Duodenal mucosa (tissue), 2 donors: ENCODE measurements around the gene MCM8.

Experiments
- H3K27ac ChIP-seq: one replicate; pipeline ENCODE4 v1.7.0; 2013; ENCODE audit warnings: low read depth, low read length
- H3K27me3 ChIP-seq, 2 donors: one replicate each; pipeline ENCODE4 v1.7.0; 2013; ENCODE audit warnings: low read length in 2 of 2, control low read depth in 1 of 2; ENCODE audit not compliant: insufficient read depth in 2 of 2, control insufficient read depth in 1 of 2
- H3K36me3 ChIP-seq, 2 donors: one replicate each; pipeline ENCODE4 v1.7.0; 2013; ENCODE audit warnings: low read length in 2 of 2, control low read depth in 1 of 2; ENCODE audit not compliant: insufficient read depth in 2 of 2, control insufficient read depth in 1 of 2
- H3K4me1 ChIP-seq, 2 donors: one replicate each; pipeline ENCODE4 v1.7.0; 2013; ENCODE audit warnings: low read length in 2 of 2, control low read depth in 1 of 2; ENCODE audit not compliant: insufficient read depth in 2 of 2, control insufficient read depth in 1 of 2
- H3K4me3 ChIP-seq, 2 donors: one replicate each; pipeline ENCODE4 v1.7.0; 2013; ENCODE audit warnings: low read length in 2 of 2, low read depth in 1 of 2
- H3K9ac ChIP-seq, 2 donors: one replicate each; pipeline ENCODE4 v1.7.0; 2013; ENCODE audit warnings: low read length in 2 of 2, low read depth in 1 of 2
- H3K9me3 ChIP-seq, 2 donors: one replicate each; pipeline ENCODE4 v1.7.0; 2013; ENCODE audit warnings: low read length in 2 of 2, control low read depth in 1 of 2; ENCODE audit not compliant: control insufficient read depth in 1 of 2

MCM8 gene

GRCh38 chr20:5950271-5951031, at the start of gene MCM8, which contains the start of gene TRMT6:
Gene MCM8, plus strand, starts transcription at chr20:5950652. Its CDS starts 1,364 bp downstream, at chr20:5952016.
Gene TRMT6, minus strand, starts transcription at chr20:5950533. Its CDS starts 128 bp downstream, at chr20:5950405.
- Histone ChIP-seq H3K9ac (peak within 1 kb of the TSS; percentile 71 to 82), H3K36me3 (peaks cover 13 to 34% of the 10 kb centered on the region in 2 donors), H3K27ac (no peak within 1 kb of the TSS), H3K4me1 (peaks cover 14 to 16% of the 10 kb centered on the region in 2 donors), H3K4me3 (peak within 1 kb of the TSS; percentile 98 to 99), H3K9me3 (no peaks in the 10 kb centered on the region), H3K27me3 (no peaks in the 10 kb centered on the region)

GRCh38 chr20:5900908-5901307, 49.5 kb upstream of the MCM8 start:
- no peak overlapping the region for H3K27ac ChIP-seq

DNA sequence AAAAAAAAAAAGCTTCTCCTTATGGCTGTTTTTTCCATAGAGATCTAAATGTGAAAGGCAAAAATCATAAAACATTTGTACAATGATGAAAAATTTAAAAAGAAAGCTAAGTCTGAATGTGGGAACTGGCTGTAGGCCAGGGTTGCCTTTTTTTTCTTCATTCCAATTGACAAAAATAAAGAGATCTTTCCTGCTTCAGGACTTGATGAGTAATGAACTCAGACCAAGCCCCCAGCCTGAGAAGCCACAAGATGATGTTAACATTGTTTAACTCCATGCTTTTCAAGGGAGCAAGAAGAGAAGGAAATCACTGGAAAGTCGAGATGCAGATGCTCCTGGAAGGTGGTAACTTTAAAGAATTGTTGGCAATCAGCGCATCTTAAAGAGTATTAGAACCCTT, 41.5 kb upstream of the MCM8 start:
- Histone ChIP-seq H3K9ac (no peak overlapping the region), H3K4me1 (peaks cover 5 to 6% of the 10 kb centered on the region in 2 donors), H3K27me3 (peaks cover 8 to 15% of the 10 kb centered on the region in 2 donors), H3K9me3 (no peaks in the 10 kb centered on the region), H3K27ac (no peak overlapping the region), H3K36me3 (no peaks in the 10 kb centered on the region), H3K4me3 (no peak overlapping the region)

More at GRCh38 chr20:5900908-5901307, 49.5 kb upstream of the MCM8 start:
- H3K9me3 ChIP-seq: no peaks in the 10 kb centered on the region
- H3K27me3 ChIP-seq: peaks cover 0 to 4% of the 10 kb centered on the region in 2 donors
- no peak overlapping the region for H3K9ac ChIP-seq
- H3K4me1 ChIP-seq: no peaks in the 10 kb centered on the region
- no peaks in the 10 kb centered on the region for H3K36me3 ChIP-seq
- H3K4me3 ChIP-seq: no peak overlapping the region

- Histone ChIP-seq H3K36me3 (no peaks in the 10 kb centered on the region), H3K9ac (no peak overlapping the region), H3K27ac (no peak overlapping the region), H3K4me3 (no peak overlapping the region), H3K4me1 (peaks cover 5 to 6% of the 10 kb centered on the region in 2 donors), H3K9me3 (no peaks in the 10 kb centered on the region), H3K27me3 (peaks cover 8 to 17% of the 10 kb centered on the region in 2 donors)
Observed at GRCh38 chr20:5910186-5910585, 40.3 kb upstream of the MCM8 start.

DNA sequence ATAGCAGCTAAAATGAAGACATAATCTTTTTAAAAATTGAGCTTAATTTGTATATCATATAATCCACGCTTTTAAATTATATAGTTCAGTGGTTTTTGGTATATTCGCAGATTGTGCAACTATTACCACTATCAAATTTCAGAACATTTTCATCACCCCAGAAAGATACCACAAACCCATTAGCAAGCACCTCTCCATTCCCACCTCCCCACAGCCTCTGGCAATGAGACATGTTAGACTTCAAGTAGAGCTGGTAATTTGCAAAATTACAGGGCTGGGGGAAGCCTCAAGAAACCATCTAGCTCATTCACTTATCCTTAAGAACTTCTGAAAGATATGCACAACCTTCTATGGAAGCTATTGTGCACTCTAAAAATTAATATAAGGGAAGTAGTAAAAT, 37.3 kb upstream of the MCM8 start:
- H3K27me3 ChIP-seq: peaks cover 8 to 12% of the 10 kb centered on the region in 2 donors
- H3K27ac ChIP-seq: no peak overlapping the region
- H3K36me3 ChIP-seq: no peaks in the 10 kb centered on the region
- H3K9me3 ChIP-seq: no peaks in the 10 kb centered on the region
- H3K4me1 ChIP-seq: peaks cover 5 to 6% of the 10 kb centered on the region in 2 donors
- no peak overlapping the region for H3K9ac ChIP-seq
- no peak overlapping the region for H3K4me3 ChIP-seq

- no peaks in the 10 kb centered on the region for H3K36me3 ChIP-seq
- H3K4me3 ChIP-seq: no peak overlapping the region
- no peak overlapping the region for H3K27ac ChIP-seq
- H3K9ac ChIP-seq: no peak overlapping the region
- H3K9me3 ChIP-seq: no peaks in the 10 kb centered on the region
- H3K27me3 ChIP-seq: peaks cover 8 to 12% of the 10 kb centered on the region in 2 donors
- H3K4me1 ChIP-seq: peaks cover 5 to 6% of the 10 kb centered on the region in 2 donors
Observed at GRCh38 chr20:5914859-5915258, 35.6 kb upstream of the MCM8 start.

- Histone ChIP-seq H3K9ac (no peak overlapping the region), H3K36me3 (no peaks in the 10 kb centered on the region), H3K4me3 (no peak overlapping the region), H3K27ac (no peak overlapping the region), H3K9me3 (no peaks in the 10 kb centered on the region), H3K27me3 (peaks cover 0 to 2% of the 10 kb centered on the region in 2 donors), H3K4me1 (no peaks in the 10 kb centered on the region)
Observed at GRCh38 chr20:5918856-5919625, 31.4 kb upstream of the MCM8 start.

GRCh38 chr20:5919626-5920544, 30.6 kb upstream of the MCM8 start:
- Histone ChIP-seq H3K4me3 (no peak overlapping the region), H3K4me1 (no peaks in the 10 kb centered on the region), H3K36me3 (no peaks in the 10 kb centered on the region), H3K27me3 (no peaks in the 10 kb centered on the region), H3K27ac (no peak overlapping the region), H3K9me3 (no peaks in the 10 kb centered on the region), H3K9ac (no peak overlapping the region)

DNA sequence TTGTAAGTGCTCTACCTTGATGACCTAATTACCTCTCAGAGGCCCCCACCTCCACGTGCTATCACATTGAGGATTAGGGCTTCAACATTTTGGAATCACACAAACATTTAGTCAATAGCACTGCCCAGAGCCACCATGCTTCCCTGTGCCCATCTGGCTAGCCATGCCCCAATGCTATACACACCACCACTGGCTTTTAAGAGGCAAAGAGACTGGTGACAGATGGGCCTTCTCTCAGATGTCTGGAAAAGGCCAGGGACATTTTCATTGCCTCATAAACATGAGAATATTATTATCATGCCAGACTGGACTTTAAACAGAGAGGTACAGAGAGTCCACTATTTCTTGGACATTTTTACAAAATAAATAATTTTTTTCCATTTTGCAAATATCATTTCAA, 29.9 kb upstream of the MCM8 start:
- H3K9me3 ChIP-seq: no peaks in the 10 kb centered on the region
- H3K27me3 ChIP-seq: no peaks in the 10 kb centered on the region
- H3K36me3 ChIP-seq: no peaks in the 10 kb centered on the region
- H3K27ac ChIP-seq: no peak overlapping the region
- no peak overlapping the region for H3K4me3 ChIP-seq
- H3K4me1 ChIP-seq: no peaks in the 10 kb centered on the region
- H3K9ac ChIP-seq: no peak overlapping the region
